Glutamatergic neuron (in vitro differentiated cells): ENCODE results near the gene VPS29. TPM values are rescaled to one million over a fixed set of nuclear protein-coding genes. Genes with fewer than 3 reads are reported as not detected.

Experiments
- DNase-seq: peaks from one replicate; pipeline ENCODE4 v3.0.0; 2022
- H3K27ac Mint-ChIP-seq: one replicate; pipeline ENCODE4 v1.8.0; 2020; ENCODE audit warnings: mild to moderate bottlenecking, mixed read lengths, inconsistent platforms; ENCODE audit not compliant: unreplicated experiment
- H3K27me3 Mint-ChIP-seq: one replicate; pipeline ENCODE4 v1.8.0; 2020; ENCODE audit warnings: mild to moderate bottlenecking, moderate library complexity, mixed read lengths, inconsistent platforms; ENCODE audit not compliant: unreplicated experiment
- H3K36me3 Mint-ChIP-seq: one replicate; pipeline ENCODE4 v1.8.0; 2020; ENCODE audit warnings: mild to moderate bottlenecking, mixed read lengths, inconsistent platforms; ENCODE audit not compliant: unreplicated experiment
- H3K4me1 Mint-ChIP-seq: one replicate; pipeline ENCODE4 v1.8.0; 2020; ENCODE audit warnings: mild to moderate bottlenecking, low read depth, mixed read lengths, inconsistent platforms; ENCODE audit not compliant: unreplicated experiment
- H3K4me3 Mint-ChIP-seq: one replicate; pipeline ENCODE4 v1.8.0; 2020; ENCODE audit warnings: mild to moderate bottlenecking, mixed read lengths, inconsistent platforms; ENCODE audit not compliant: unreplicated experiment
- H3K9me3 Mint-ChIP-seq: one replicate; pipeline ENCODE4 v1.8.0; 2020; ENCODE audit warnings: mild to moderate bottlenecking, moderate library complexity, mixed read lengths, inconsistent platforms; ENCODE audit not compliant: unreplicated experiment
- CTCF ChIP-seq: fragments of 200-600 bp; sonication (generic); IDR thresholded peaks from one replicate; pipeline ENCODE4 v1.5.0; 2021; ENCODE audit not compliant: partially characterized antibody, unreplicated experiment
- long read RNA-seq: library from polyadenylated mRNA; unstranded; transcript quantifications from one replicate; pipeline ENCODE4 v2.0.0, GENCODE V29; 2020; ENCODE audit not compliant: unreplicated experiment
- total RNA-seq: library from RNA; stranded (reverse); fragmentation: NEBNext Ultra II Directional; extraction: Animal tissue kit (Norgen Biotek cat#: 25700); gene quantifications from one replicate; pipeline ENCODE4 v1.2.1, GENCODE V29; 2021; ENCODE audit not compliant: unreplicated experiment

The VPS29 gene
- total RNA-seq: 94.6 TPM
- long read RNA-seq, transcript VPS29-206 (4 exons, 1,523 nt): major isoform, 47 of 70 reads
- long read RNA-seq, partial matches to known transcripts: 2 of 70 reads
- long read RNA-seq, other reads (novel, unspliced or antisense): 18 of 70 reads

- Mint-ChIP-seq H3K4me1 (peaks cover 2% of the 10 kb centered on the region), H3K36me3 (no peaks in the 10 kb centered on the region), H3K27ac (peak within 1 kb of the TSS; percentile 95), H3K9me3 (peaks cover 7% of the 10 kb centered on the region), H3K4me3 (peak within 1 kb of the TSS; percentile 93), H3K27me3 (no peaks in the 10 kb centered on the region)
- peak; percentile 99 for DNase-seq
- no peak for TF ChIP-seq CTCF
These were observed at the start of gene VPS29, which contains the start of gene RAD9B for GRCh38 chr12:110501752-110502738. Gene VPS29, minus strand, starts transcription at chr12:110502111. Its CDS starts 60 bp downstream, at chr12:110502051. Gene RAD9B, plus strand, starts transcription at chr12:110502331. Its CDS starts 7 bp downstream, at chr12:110502338.

- TF ChIP-seq CTCF: no peak
- Mint-ChIP-seq H3K4me3 (no peak overlapping the region), H3K4me1 (peaks cover 4% of the 10 kb centered on the region), H3K27ac (no peak overlapping the region), H3K36me3 (peaks cover 3% of the 10 kb centered on the region), H3K9me3 (peaks cover 1% of the 10 kb centered on the region), H3K27me3 (no peaks in the 10 kb centered on the region)
- no peak for DNase-seq
These were observed 49.1 kb upstream of the VPS29 start for GRCh38 chr12:110550981-110551380.

GRCh38 chr12:110549716-110550115 lies 47.8 kb upstream of the VPS29 start:
- Mint-ChIP-seq H3K4me1 (no peaks in the 10 kb centered on the region), H3K4me3 (no peak overlapping the region), H3K36me3 (peaks cover 3% of the 10 kb centered on the region), H3K27me3 (no peaks in the 10 kb centered on the region), H3K27ac (no peak overlapping the region), H3K9me3 (peaks cover 1% of the 10 kb centered on the region)
- no peak for DNase-seq
- no peak for TF ChIP-seq CTCF

- Mint-ChIP-seq H3K4me3 (no peak overlapping the region), H3K9me3 (peaks cover 1% of the 10 kb centered on the region), H3K27ac (no peak overlapping the region), H3K4me1 (no peaks in the 10 kb centered on the region), H3K27me3 (no peaks in the 10 kb centered on the region), H3K36me3 (peaks cover 3% of the 10 kb centered on the region)
- no peak for TF ChIP-seq CTCF
- no peak for DNase-seq
These were observed 46.8 kb upstream of the VPS29 start for GRCh38 chr12:110548678-110549077.

GRCh38 chr12:110547090-110547489 lies 45.2 kb upstream of the VPS29 start:
- Mint-ChIP-seq H3K4me1 (no peaks in the 10 kb centered on the region), H3K9me3 (no peaks in the 10 kb centered on the region), H3K4me3 (no peak overlapping the region), H3K27me3 (no peaks in the 10 kb centered on the region), H3K36me3 (peaks cover 3% of the 10 kb centered on the region), H3K27ac (no peak overlapping the region)
- TF ChIP-seq CTCF: no peak
- no peak for DNase-seq
